ENCODE results near the gene ELL3. TPM values are rescaled to one million over a fixed set of nuclear protein-coding genes. Genes with fewer than 3 reads are reported as not detected.

ELL3 gene
- polyA plus RNA-seq, 1 donor (not counting 4 experiments of a cell fraction or from before 2014, with no cell fraction given): 17.9 TPM

DNA sequence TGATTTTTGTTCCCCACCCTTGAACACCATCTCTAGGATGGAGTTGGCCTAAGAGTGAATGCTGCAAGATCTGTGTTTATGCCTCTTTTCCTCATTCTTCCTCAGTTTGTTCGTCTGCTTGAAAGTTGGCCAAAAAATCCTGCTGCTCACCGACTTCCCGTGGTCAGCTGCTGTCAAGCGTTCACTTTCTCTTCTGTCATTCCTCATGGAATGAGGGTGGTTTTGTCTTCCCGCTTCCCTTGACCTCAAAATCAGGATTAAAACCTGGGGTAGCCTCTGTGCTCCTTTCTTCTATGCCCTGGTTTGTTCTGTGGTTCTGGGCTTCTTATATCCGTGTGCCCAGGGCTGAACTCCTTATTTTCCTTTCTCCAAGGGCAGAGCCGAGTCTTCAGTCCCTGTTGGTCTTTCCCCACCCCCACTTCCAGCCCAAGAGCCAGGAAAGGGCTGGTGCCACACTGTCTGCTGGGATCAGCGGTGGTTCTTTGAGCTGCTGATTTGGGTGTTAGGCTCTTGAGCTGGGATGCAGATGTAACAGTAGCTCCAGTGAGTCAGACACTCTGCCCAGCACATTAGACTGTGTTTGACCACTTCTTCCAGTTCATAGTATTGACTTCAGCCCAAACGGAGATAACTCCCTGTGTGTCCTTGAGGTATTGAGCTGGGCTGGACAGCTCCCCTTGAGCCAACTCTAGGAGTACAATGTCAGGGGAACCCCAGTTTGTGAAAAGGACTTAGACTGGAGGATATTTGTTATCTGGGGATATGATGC is 17.7 kb upstream of the ELL3 start:
- Histone ChIP-seq H3K9me3 (ENCODE audit: control insufficient read depth, low read depth, low read length) (no peaks in the 10 kb centered on the region), H4K20me1 (ENCODE audit: control insufficient read depth, extremely low read depth, insufficient read depth, low read length) (no peaks in the 10 kb centered on the region), H3K27me3 (ENCODE audit: control insufficient read depth, extremely low read depth, insufficient read depth, low read length) (no peaks in the 10 kb centered on the region), H3K79me2 (ENCODE audit: control insufficient read depth, insufficient read depth, low read length) (peaks cover 33% of the 10 kb centered on the region), H3K4me1 (ENCODE audit: control insufficient read depth, extremely low read depth, insufficient read depth, low read length) (peaks cover 17% of the 10 kb centered on the region), H3K9ac (ENCODE audit: control insufficient read depth, extremely low read depth, insufficient read depth, low read length) (no peak overlapping the region), H3K9me1 (ENCODE audit: control insufficient read depth, extremely low read depth, insufficient read depth, low read length) (no peaks in the 10 kb centered on the region), H2AFZ (ENCODE audit: control insufficient read depth, low read length) (no peak overlapping the region), H3K4me2 (ENCODE audit: control insufficient read depth, extremely low read depth, insufficient read depth, low read depth, low read length) (no peak overlapping the region), H3K27ac (ENCODE audit: control insufficient read depth, insufficient read depth, low read length) (no peak overlapping the region), H3K4me3 (ENCODE audit: control insufficient read depth in 2 of 3, extremely low read depth in 1 of 3, insufficient read depth in 2 of 3, low read depth in 1 of 3, low read length in 3 of 3) (no peak overlapping the region), H3K36me3 (ENCODE audit: control insufficient read depth in 2 of 2, extremely low read depth in 1 of 2, insufficient read depth in 2 of 2, low read length in 2 of 2) (peaks cover 24 to 37% of the 10 kb centered on the region in 2 experiments)
- DNase-seq (ENCODE audit: low read depth, low spot score) (no peak), FAIRE-seq (no peak)
- TF ChIP-seq, protein P1, sequence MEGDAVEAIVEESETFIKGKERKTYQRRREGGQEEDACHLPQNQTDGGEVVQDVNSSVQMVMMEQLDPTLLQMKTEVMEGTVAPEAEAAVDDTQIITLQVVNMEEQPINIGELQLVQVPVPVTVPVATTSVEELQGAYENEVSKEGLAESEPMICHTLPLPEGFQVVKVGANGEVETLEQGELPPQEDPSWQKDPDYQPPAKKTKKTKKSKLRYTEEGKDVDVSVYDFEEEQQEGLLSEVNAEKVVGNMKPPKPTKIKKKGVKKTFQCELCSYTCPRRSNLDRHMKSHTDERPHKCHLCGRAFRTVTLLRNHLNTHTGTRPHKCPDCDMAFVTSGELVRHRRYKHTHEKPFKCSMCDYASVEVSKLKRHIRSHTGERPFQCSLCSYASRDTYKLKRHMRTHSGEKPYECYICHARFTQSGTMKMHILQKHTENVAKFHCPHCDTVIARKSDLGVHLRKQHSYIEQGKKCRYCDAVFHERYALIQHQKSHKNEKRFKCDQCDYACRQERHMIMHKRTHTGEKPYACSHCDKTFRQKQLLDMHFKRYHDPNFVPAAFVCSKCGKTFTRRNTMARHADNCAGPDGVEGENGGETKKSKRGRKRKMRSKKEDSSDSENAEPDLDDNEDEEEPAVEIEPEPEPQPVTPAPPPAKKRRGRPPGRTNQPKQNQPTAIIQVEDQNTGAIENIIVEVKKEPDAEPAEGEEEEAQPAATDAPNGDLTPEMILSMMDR (optimal IDR thresholded peaks at IDR 0.05 in 1 of 3, IDR thresholded peaks at IDR 0.05 in 1 of 3, conservative IDR thresholded peaks at IDR 0.05 in 1 of 3; ENCODE audit: extremely low read depth in 1 of 3, insufficient read depth in 2 of 3, low read length in 3 of 3): no peak
- no peak for TF ChIP-seq EZH2 (IDR thresholded peaks at IDR 0.05; ENCODE audit: low read length)
- dilution Hi-C loops (cut with MboI; ENCODE audit: extremely low pct_ligation_motif_present, low sequenced_read_pairs): no loop called here

DNA sequence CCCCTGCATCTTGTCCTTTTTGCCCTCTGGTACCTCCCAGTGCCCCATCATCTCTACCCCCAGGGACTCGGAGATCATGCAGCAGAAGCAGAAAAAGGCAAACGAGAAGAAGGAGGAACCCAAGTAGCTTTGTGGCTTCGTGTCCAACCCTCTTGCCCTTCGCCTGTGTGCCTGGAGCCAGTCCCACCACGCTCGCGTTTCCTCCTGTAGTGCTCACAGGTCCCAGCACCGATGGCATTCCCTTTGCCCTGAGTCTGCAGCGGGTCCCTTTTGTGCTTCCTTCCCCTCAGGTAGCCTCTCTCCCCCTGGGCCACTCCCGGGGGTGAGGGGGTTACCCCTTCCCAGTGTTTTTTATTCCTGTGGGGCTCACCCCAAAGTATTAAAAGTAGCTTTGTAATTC is 16.9 kb upstream of the ELL3 start:
- peaks cover 17% of the 10 kb centered on the region for H3K4me1 ChIP-seq (ENCODE audit: control insufficient read depth, extremely low read depth, insufficient read depth, low read length)
- peak overlapping the region; percentile 100 for H3K9ac ChIP-seq (ENCODE audit: control insufficient read depth, extremely low read depth, insufficient read depth, low read length)
- no peaks in the 10 kb centered on the region for H3K9me1 ChIP-seq (ENCODE audit: control insufficient read depth, extremely low read depth, insufficient read depth, low read length)
- H3K27ac ChIP-seq (ENCODE audit: control insufficient read depth, insufficient read depth, low read length): no peak overlapping the region
- H3K9me3 ChIP-seq (ENCODE audit: control insufficient read depth, low read depth, low read length): no peaks in the 10 kb centered on the region
- FAIRE-seq (no peak), DNase-seq (ENCODE audit: low read depth, low spot score) (no peak)
- no peak overlapping the region for H2AFZ ChIP-seq (ENCODE audit: control insufficient read depth, low read length)
- H3K36me3 ChIP-seq (ENCODE audit: control insufficient read depth in 2 of 2, extremely low read depth in 1 of 2, insufficient read depth in 2 of 2, low read length in 2 of 2): peaks cover 19 to 37% of the 10 kb centered on the region in 2 experiments
- peak overlapping the region in 1 of 3 experiments; percentile 94 for H3K4me3 ChIP-seq (ENCODE audit: control insufficient read depth in 2 of 3, extremely low read depth in 1 of 3, insufficient read depth in 2 of 3, low read depth in 1 of 3, low read length in 3 of 3)
- H3K27me3 ChIP-seq (ENCODE audit: control insufficient read depth, extremely low read depth, insufficient read depth, low read length): no peaks in the 10 kb centered on the region
- peak overlapping the region; percentile 95 for H3K4me2 ChIP-seq (ENCODE audit: control insufficient read depth, extremely low read depth, insufficient read depth, low read depth, low read length)
- no peaks in the 10 kb centered on the region for H4K20me1 ChIP-seq (ENCODE audit: control insufficient read depth, extremely low read depth, insufficient read depth, low read length)
- TF ChIP-seq, protein P1 (optimal IDR thresholded peaks at IDR 0.05 in 1 of 3, IDR thresholded peaks at IDR 0.05 in 1 of 3, conservative IDR thresholded peaks at IDR 0.05 in 1 of 3; ENCODE audit: extremely low read depth in 1 of 3, insufficient read depth in 2 of 3, low read length in 3 of 3): no peak
- TF ChIP-seq EZH2 (IDR thresholded peaks at IDR 0.05; ENCODE audit: low read length): no peak
- dilution Hi-C loops (cut with MboI; ENCODE audit: extremely low pct_ligation_motif_present, low sequenced_read_pairs): no loop called here
- H3K79me2 ChIP-seq (ENCODE audit: control insufficient read depth, insufficient read depth, low read length): peaks cover 33% of the 10 kb centered on the region
